Effector CD8-positive, alpha-beta T cell (primary cell): Measurements from ENCODE around the gene ZNF664.
"Not testable (repeated sequence)": the region's sequence is repeated elsewhere in the genome, so short reads cannot be mapped to it uniquely, and the experiment has no call there.

Experiments used
- DNase-seq: peaks from one replicate; lab custom pipeline; 2025; lab: John Stamatoyannopoulos, UW

Gene ZNF664

GRCh38 chr12:123941624-123942237, 31.3 kb upstream of the ZNF664 start:
- no peak for DNase-seq

GRCh38 chr12:123942238-123942653, 30.8 kb upstream of the ZNF664 start:
- no peak for DNase-seq

GRCh38 chr12:123942911-123943648, 29.9 kb upstream of the ZNF664 start:
- no peak for DNase-seq

GRCh38 chr12:123943816-123944215, 29.2 kb upstream of the ZNF664 start:
- DNase-seq = no peak

- DNase-seq = no peak
Observed at GRCh38 chr12:123944696-123945095, 28.3 kb upstream of the ZNF664 start.

- no peak for DNase-seq
Observed at GRCh38 chr12:123945287-123946151, 27.5 kb upstream of the ZNF664 start.

GRCh38 chr12:123946152-123946515, 26.9 kb upstream of the ZNF664 start:
- no peak for DNase-seq

- DNase-seq = not testable (repeated sequence)
Observed at GRCh38 chr12:123946516-123947505, 26.2 kb upstream of the ZNF664 start.

- DNase-seq = not testable (repeated sequence)
Observed at GRCh38 chr12:123947531-123947930, 25.5 kb upstream of the ZNF664 start.

- no peak for DNase-seq
Observed at GRCh38 chr12:123948401-123948795, 24.6 kb upstream of the ZNF664 start.

GRCh38 chr12:123948796-123949769, 23.9 kb upstream of the ZNF664 start:
- no peak for DNase-seq

GRCh38 chr12:123949770-123950165, 23.2 kb upstream of the ZNF664 start:
- no peak for DNase-seq

- DNase-seq = no peak
Observed at GRCh38 chr12:123950476-123951349, 22.3 kb upstream of the ZNF664 start.

GRCh38 chr12:123951467-123951866, 21.5 kb upstream of the ZNF664 start:
- no peak for DNase-seq

- no peak for DNase-seq
Observed at GRCh38 chr12:123952037-123952436, 21.0 kb upstream of the ZNF664 start.

- no peak for DNase-seq
Observed at GRCh38 chr12:123954647-123955350, 18.2 kb upstream of the ZNF664 start.

GRCh38 chr12:123956249-123956648, 16.8 kb upstream of the ZNF664 start:
- no peak for DNase-seq

GRCh38 chr12:123957196-123957595, 15.8 kb upstream of the ZNF664 start:
- DNase-seq = no peak

- DNase-seq = no peak
Observed at GRCh38 chr12:123958462-123958861, 14.6 kb upstream of the ZNF664 start.
